ENCODE measurements around the gene PHF19. TPM values are rescaled to one million over a fixed set of nuclear protein-coding genes. Genes with fewer than 3 reads are reported as not detected.

The PHF19 gene
- total and polyA plus RNA-seq, 10 of the 15 experiments (the other 5 are each of a cell fraction or from before 2014, with no cell fraction given) = 26.0 to 133 (median 87.7) TPM

GRCh38 chr9:120905315-120906164, 28.6 kb upstream of the PHF19 start:
- no TSS peak for BruUV-seq (replicated peaks)
- ChIA-PET POLR2A (interaction anchor here (0.6 to 2.0 kb wide), 3 partner anchors 10 to 53 kb away, joined by 3 to 7 read pairs (median 7); no protein-coding TSS in a partner anchor), SMC1A (ENCODE audit: uncharacterized antibody, unreplicated experiment) (interaction anchor here (1.3 to 23.6 kb wide), 4 partner anchors 14 to 35 kb away, joined by 4 to 522 read pairs (median 4); partner anchors contain the start of gene TRAF1), RAD21 (ENCODE audit: unreplicated experiment) (no interaction called here), CTCF (interaction anchor here (1.4 to 2.4 kb wide), 3 partner anchors 11 to 33 kb away, joined by 5 to 10 read pairs (median 5); no protein-coding TSS in a partner anchor)
- FAIRE-seq (no peak), DNase-seq (ENCODE audit: low read depth, low spot score) (no peak), ATAC-seq (no peak; the same call in none of the 3 replicates)
- H2AFZ ChIP-seq (ENCODE audit: control insufficient read depth, low read depth, low read length) = no peak overlapping the region
- 0 out of 2 replicates have a peak overlapping the region, but pooled peaks have one; percentile 14 for H3K27ac ChIP-seq (ENCODE audit: control insufficient read depth, insufficient read depth)
- H3K9ac ChIP-seq (ENCODE audit: control insufficient read depth, insufficient read depth, low read length) = no peak overlapping the region
- no peaks in the 10 kb centered on the region for H3K27me3 ChIP-seq (replicated peaks in 1 of 2; ENCODE audit: control insufficient read depth in 2 of 2, insufficient read depth in 2 of 2, low read length in 1 of 2)
- H3K36me3 ChIP-seq (ENCODE audit: control insufficient read depth in 2 of 2, insufficient read depth in 2 of 2, low read length in 1 of 2) = peaks cover 39 to 49% of the 10 kb centered on the region in 2 experiments
- intact Hi-C loops (cut with micrococcal nuclease; ENCODE audit: unreplicated experiment) (no loop called here), in situ Hi-C loops (cut with MboI) (no loop called here)
- peaks cover 4% of the 10 kb centered on the region; the same call in 1 of the 2 replicates for H3K79me2 ChIP-seq (ENCODE audit: control insufficient read depth, insufficient read depth, low read length)
- H3K4me2 ChIP-seq (ENCODE audit: control insufficient read depth, insufficient read depth) = no peak overlapping the region
- peak; percentile 43; the same call in 1 of the 2 replicates for TF ChIP-seq SMAD5 (IDR thresholded peaks at IDR 0.05; ENCODE audit: low read depth)
- no peak for TF ChIP-seq MYC (IDR thresholded peaks at IDR 0.05; ENCODE audit: insufficient read depth, insufficient read length, insufficient replicate concordance, low read length, severe bottlenecking)
- peak; percentile 68; the same call in 1 of the 2 replicates for TF ChIP-seq MTA3 (IDR thresholded peaks at IDR 0.05; ENCODE audit: borderline replicate concordance, low read length)
- H3K9me3 ChIP-seq (replicated peaks; ENCODE audit: control insufficient read depth, insufficient read depth, low read length) = no peaks in the 10 kb centered on the region
- no peak overlapping the region for H3K4me3 ChIP-seq
- WGBS (ENCODE audit: insufficient coverage, insufficient replicate concordance, low lambda C conversion rate, missing lambda C conversion rate) = 65% methylated on average over 11 of the region's 11 CpGs
- H4K20me1 ChIP-seq (ENCODE audit: control insufficient read depth, insufficient read depth) = no peaks in the 10 kb centered on the region
- H3K4me1 ChIP-seq (ENCODE audit: control insufficient read depth, insufficient read depth, low read length) = peaks cover 28% of the 10 kb centered on the region

- ATAC-seq = no peak
- RAD21 ChIA-PET (ENCODE audit: unreplicated experiment) = interaction anchor here (1.0 to 2.8 kb wide), 4 partner anchors 21 to 31 kb away, joined by 3 to 9 read pairs (median 6); no protein-coding TSS in a partner anchor
- intact Hi-C loops (cut with micrococcal nuclease; ENCODE audit: unreplicated experiment) = no loop called here
- 78% methylated on average over 10 of the region's 11 CpGs for WGBS (ENCODE audit: insufficient coverage, insufficient replicate concordance, low lambda C conversion rate, missing lambda C conversion rate)
- Histone ChIP-seq H3K79me2 (ENCODE audit: control insufficient read depth, insufficient read depth, low read length) (peaks cover 2% of the 10 kb centered on the region; the same call in 1 of the 2 replicates), H2AFZ (ENCODE audit: control insufficient read depth, low read depth, low read length) (no peak overlapping the region), H3K27ac (ENCODE audit: control insufficient read depth, insufficient read depth) (no peak overlapping the region), H3K4me2 (ENCODE audit: control insufficient read depth, insufficient read depth) (no peak overlapping the region), H3K27me3 (replicated peaks in 1 of 2; ENCODE audit: control insufficient read depth in 2 of 2, insufficient read depth in 2 of 2, low read length in 1 of 2) (no peaks in the 10 kb centered on the region), H3K36me3 (ENCODE audit: control insufficient read depth in 2 of 2, insufficient read depth in 2 of 2, low read length in 1 of 2) (peaks cover 34 to 46% of the 10 kb centered on the region in 2 experiments), H4K20me1 (ENCODE audit: control insufficient read depth, insufficient read depth) (no peaks in the 10 kb centered on the region), H3K9me3 (replicated peaks; ENCODE audit: control insufficient read depth, insufficient read depth, low read length) (no peaks in the 10 kb centered on the region), H3K4me1 (ENCODE audit: control insufficient read depth, insufficient read depth, low read length) (peaks cover 28% of the 10 kb centered on the region), H3K4me3 (no peak overlapping the region), H3K9ac (ENCODE audit: control insufficient read depth, insufficient read depth, low read length) (no peak overlapping the region)
- SMC1A ChIA-PET (ENCODE audit: uncharacterized antibody, unreplicated experiment) = interaction anchor here (1.5 to 23.6 kb wide), 3 partner anchors 15 to 35 kb away, joined by 4 to 522 read pairs (median 4); partner anchors contain the start of gene TRAF1
- CTCF ChIA-PET = interaction anchor here (1.4 to 1.7 kb wide), 3 partner anchors 13 to 33 kb away, joined by 5 read pairs; no protein-coding TSS in a partner anchor
- in situ Hi-C loops (cut with MboI) = no loop called here
- TF ChIP-seq MAX (IDR thresholded peaks at IDR 0.05; ENCODE audit: low read depth, low read length) (no peak), POLR2A (IDR thresholded peaks at IDR 0.05; ENCODE audit: low read depth, low read length) (peak; percentile 78)
- BruUV-seq (replicated peaks) = no TSS peak
- POLR2A ChIA-PET = interaction anchor here (0.6 to 2.0 kb wide), 4 partner anchors 9 to 53 kb away, joined by 3 to 7 read pairs (median 6); no protein-coding TSS in a partner anchor
- no peak for FAIRE-seq
- no peak for DNase-seq (ENCODE audit: low read depth, low spot score)
Observed at GRCh38 chr9:120904978-120905301, 28.0 kb upstream of the PHF19 start.

Data from GM12878 (cell line).